KBM-7 (cell line): ENCODE data around the gene EPHB1.

Experiments used
- DNase-seq: peaks from one replicate; pipeline ENCODE4 v3.0.0-alpha.2; 2015
- in situ Hi-C: fragments of 300-500 bp; cut with MboI; formaldehyde crosslinking; loops from 2 replicates; pipeline ENCODE4 v1.14.3; 2020; ENCODE audit warnings: low sequenced_read_pairs, low pct_unique_long_range_greater_than_20kb, mixed read lengths

Gene EPHB1

GRCh38 chr3:135148398-135149020, 353.4 kb downstream of the EPHB1 start:
- in situ Hi-C loops, result no loop called here
- DNase-seq, result no peak

GRCh38 chr3:135149707-135150681, 354.9 kb downstream of the EPHB1 start:
- in situ Hi-C loops, result no loop called here
- DNase-seq, result no peak

DNA sequence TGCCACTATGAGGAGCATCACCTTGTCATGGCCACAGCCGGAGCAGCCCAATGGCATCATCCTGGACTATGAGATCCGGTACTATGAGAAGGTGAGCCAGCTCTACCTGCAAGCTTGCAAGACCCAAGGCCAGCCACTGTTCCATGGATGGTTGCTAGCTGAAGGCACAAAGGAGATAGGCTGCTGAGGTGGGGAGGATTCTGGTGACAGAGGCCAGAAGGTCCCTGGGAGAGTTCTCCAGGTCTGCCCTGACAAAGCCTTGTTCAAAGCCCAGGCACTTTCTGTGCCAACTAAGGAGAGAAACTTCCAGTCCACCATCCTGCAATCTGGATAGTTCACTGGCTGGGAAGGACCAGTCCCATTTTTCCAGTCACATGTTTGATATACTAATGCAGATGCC, 359.1 kb downstream of the EPHB1 start:
- in situ Hi-C loops, result no loop called here
- DNase-seq, result no peak

DNA sequence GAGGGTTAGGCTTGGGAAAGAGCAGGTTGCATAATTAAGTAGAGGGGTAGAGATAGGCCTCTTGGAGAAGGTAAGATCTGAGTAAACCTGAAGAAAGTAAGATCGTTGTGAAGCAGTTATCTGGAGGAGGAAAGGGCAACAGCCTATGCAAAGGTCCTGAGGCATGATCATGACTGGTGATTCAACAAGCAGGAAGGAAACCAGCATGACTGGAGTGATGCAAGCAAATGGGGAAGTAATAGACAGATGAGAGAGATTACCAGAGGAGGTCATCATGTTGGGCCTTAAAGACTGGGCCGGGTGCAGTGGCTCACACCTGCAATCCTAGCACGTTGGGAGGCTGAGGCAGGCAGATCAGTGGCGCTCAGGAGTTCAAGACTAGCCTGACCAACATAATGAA, 360.2 kb downstream of the EPHB1 start:
- no peak for DNase-seq
- in situ Hi-C loops, result no loop called here

- in situ Hi-C loops, result no loop called here
- DNase-seq, result no peak
These were observed 360.7 kb downstream of the EPHB1 start for GRCh38 chr3:135155791-135156190.

GRCh38 chr3:135157045-135157740, 362.1 kb downstream of the EPHB1 start:
- DNase-seq, result no peak
- in situ Hi-C loops, result no loop called here

DNA sequence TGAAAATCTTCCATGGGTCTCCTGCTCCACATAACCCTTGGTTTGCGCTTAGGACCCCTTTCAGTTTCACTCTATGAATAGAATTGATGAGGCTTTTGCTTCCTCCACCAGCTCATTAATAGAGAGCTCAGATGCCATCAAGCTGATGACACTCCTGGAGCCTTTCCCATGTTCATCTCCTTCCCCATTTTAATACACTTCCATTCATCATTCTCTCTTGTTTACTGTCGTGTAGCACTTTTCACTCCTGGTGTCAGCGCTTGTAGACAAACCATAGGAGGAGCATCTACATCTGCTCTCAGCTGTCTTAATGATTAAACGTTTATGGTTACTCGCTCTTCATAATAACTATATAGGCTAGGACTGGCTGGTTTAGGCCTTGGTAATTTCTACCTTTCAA, 363.5 kb downstream of the EPHB1 start:
- DNase-seq, result no peak
- in situ Hi-C loops, result no loop called here

- in situ Hi-C loops, result no loop called here
These were observed 364.7 kb downstream of the EPHB1 start for GRCh38 chr3:135159681-135160247.

GRCh38 chr3:135161425-135161824, 366.4 kb downstream of the EPHB1 start:
- no peak for DNase-seq
- in situ Hi-C loops, result no loop called here

More at GRCh38 chr3:135159681-135160247, 364.7 kb downstream of the EPHB1 start:
- no peak for DNase-seq

GRCh38 chr3:135163701-135164100, 368.6 kb downstream of the EPHB1 start:
- no peak for DNase-seq
- in situ Hi-C loops, result no loop called here

DNA sequence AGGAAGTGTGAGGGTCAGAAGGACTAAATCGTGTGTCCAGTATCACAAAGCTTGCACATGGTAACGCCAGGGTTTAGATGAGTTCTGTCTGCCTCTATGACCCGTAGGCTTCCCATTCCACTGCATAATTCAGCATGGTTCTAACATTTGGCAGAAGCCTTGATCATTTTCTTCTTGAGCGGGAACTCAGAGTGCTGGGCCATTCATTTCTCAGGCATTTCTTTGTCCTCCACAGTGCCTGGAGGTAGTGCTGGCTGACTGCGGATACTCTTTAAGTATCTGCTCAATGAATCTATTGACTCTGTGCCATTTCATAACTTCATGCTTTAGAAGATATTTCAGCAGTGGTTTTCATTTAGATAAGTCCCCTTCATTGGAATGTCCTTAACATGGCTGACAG, 370.2 kb downstream of the EPHB1 start:
- no peak for DNase-seq
- in situ Hi-C loops, result no loop called here

DNA sequence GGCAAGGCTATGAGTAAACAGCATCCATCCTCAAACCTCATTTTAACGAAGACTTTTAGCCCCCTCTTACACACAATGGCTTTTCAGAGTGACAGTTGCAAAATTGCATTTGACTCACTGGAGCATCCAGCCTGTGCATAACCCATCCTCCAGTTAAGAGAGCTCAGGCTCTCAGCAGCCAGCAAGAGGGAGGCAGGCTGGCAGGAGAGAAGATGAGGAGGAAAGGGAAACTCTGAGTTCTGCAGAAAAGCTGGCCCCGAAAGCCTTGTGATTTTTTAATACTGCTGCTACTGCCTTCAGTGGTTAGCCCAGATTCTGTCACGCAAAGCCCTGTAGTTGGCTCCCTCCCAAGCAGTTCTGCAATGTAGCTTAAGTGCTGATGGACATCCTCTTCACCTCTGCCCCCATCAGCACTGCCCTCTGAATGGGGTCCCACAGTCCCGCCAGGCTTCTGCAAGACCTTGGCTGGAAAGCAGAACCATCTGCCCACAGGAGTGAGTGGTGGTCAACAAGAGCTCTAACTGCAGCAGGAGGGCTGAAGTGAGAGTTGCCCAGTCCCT, 371.3 kb downstream of the EPHB1 start:
- DNase-seq, result no peak
- in situ Hi-C loops, result no loop called here

- in situ Hi-C loops, result no loop called here
- DNase-seq, result no peak
These were observed 373.8 kb downstream of the EPHB1 start for GRCh38 chr3:135168822-135169221.

DNA sequence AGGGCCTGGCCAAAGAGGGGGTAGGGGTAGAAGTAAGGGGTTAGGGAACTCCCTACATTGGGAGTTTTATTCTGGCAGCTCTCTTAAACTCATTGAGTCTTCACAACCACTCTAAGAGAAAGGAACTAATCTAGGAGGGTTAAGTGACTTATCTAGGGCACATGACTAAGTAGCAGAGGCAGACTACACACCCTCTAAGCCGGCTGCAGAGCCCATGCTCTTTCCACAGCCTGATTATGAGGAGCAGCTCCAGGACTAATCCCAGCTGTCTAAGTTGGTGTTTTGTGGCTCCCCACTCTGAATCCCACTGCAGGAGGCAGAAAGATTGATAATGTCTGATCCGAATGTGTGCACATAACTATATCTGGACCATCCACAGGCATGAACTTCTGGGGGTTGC, 374.6 kb downstream of the EPHB1 start:
- no peak for DNase-seq
- in situ Hi-C loops, result no loop called here

GRCh38 chr3:135170732-135171131, 375.7 kb downstream of the EPHB1 start:
- DNase-seq, result no peak

GRCh38 chr3:135172191-135172869, 377.3 kb downstream of the EPHB1 start:
- in situ Hi-C loops, result no loop called here
- DNase-seq, result no peak

More at GRCh38 chr3:135170732-135171131, 375.7 kb downstream of the EPHB1 start:
- in situ Hi-C loops, result no loop called here

DNA sequence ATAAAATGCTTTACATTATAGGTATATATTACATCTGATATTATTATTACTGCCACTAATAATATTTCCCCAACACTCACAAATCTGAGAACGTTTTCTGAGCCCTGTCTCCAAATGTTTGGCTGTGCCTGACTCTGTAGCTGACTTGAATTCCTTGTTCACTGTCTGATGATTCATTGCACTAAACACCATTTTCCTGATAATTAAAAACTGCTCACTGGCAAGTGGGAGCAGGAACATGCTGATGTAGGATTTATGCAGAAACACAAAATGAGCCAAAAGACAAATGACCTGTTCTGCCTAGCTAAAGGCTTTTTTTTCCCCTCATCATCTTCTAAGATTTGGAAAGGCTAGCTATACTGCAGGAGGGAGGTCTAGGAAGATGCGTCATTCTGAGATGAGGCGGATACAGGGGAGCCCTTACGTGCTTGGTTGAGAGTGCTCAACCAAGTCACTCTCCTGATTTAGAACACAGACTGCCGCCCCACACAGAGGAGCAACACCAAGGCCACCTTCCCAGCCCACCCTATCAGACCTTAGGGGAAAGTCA, 380.7 kb downstream of the EPHB1 start:
- in situ Hi-C loops, result no loop called here
- DNase-seq, result no peak

- in situ Hi-C loops, result no loop called here
- DNase-seq, result no peak
These were observed 381.8 kb downstream of the EPHB1 start for GRCh38 chr3:135176881-135177280.
